ENCODE data around the gene SOCS1. TPM values are rescaled to one million over a fixed set of nuclear protein-coding genes. Genes with fewer than 3 reads are reported as not detected.
"Not testable (repeated sequence)": the region's sequence is repeated elsewhere in the genome, so short reads cannot be mapped to it uniquely, and the experiment has no call there.

Gene SOCS1
- total RNA-seq, 1 donor: 1.1 TPM

- Histone ChIP-seq H3K4me2 (ENCODE audit: insufficient read depth, low read length) (no peak overlapping the region), H2AFZ (ENCODE audit: low read length) (no peak overlapping the region), H3K4me1 (ENCODE audit: insufficient read depth, low read length) (peaks cover 10% of the 10 kb centered on the region), H3K36me3 (ENCODE audit: insufficient read depth, low read length) (no peaks in the 10 kb centered on the region), H3K4me3 (ENCODE audit: insufficient read depth, low read length) (no peak overlapping the region), H3K79me2 (ENCODE audit: insufficient read depth, low read length) (no peaks in the 10 kb centered on the region), H3K27me3 (ENCODE audit: insufficient read depth, low read length) (peaks cover 13% of the 10 kb centered on the region), H3K27ac (ENCODE audit: low read depth, low read length) (no peak overlapping the region), H3K9me3 (ENCODE audit: low read depth, low read length) (no peaks in the 10 kb centered on the region), H4K20me1 (ENCODE audit: insufficient read depth, low read length) (no peaks in the 10 kb centered on the region)
- no peak for DNase-seq (ENCODE audit: insufficient read length, low spot score, missing footprints)
- no peak for TF ChIP-seq CTCF (IDR thresholded peaks at IDR 0.05; ENCODE audit: extremely low read depth, low read depth, low read length)
Observed at GRCh38 chr16:11295672-11296071, 39.7 kb upstream of the SOCS1 start.

GRCh38 chr16:11292076-11292748 is 36.2 kb upstream of the SOCS1 start:
- Histone ChIP-seq H3K4me3 (ENCODE audit: insufficient read depth, low read length) (no peak overlapping the region), H3K9me3 (ENCODE audit: low read depth, low read length) (no peaks in the 10 kb centered on the region), H3K4me2 (ENCODE audit: insufficient read depth, low read length) (no peak overlapping the region), H2AFZ (ENCODE audit: low read length) (no peak overlapping the region), H3K27ac (ENCODE audit: low read depth, low read length) (no peak overlapping the region), H4K20me1 (ENCODE audit: insufficient read depth, low read length) (no peaks in the 10 kb centered on the region), H3K4me1 (ENCODE audit: insufficient read depth, low read length) (peaks cover 7% of the 10 kb centered on the region), H3K27me3 (ENCODE audit: insufficient read depth, low read length) (peaks cover 24% of the 10 kb centered on the region), H3K36me3 (ENCODE audit: insufficient read depth, low read length) (no peaks in the 10 kb centered on the region), H3K79me2 (ENCODE audit: insufficient read depth, low read length) (no peaks in the 10 kb centered on the region)
- peak; percentile 54 for DNase-seq (ENCODE audit: insufficient read length, low spot score, missing footprints)
- no peak for TF ChIP-seq CTCF (IDR thresholded peaks at IDR 0.05; ENCODE audit: extremely low read depth, low read depth, low read length)

- no peaks in the 10 kb centered on the region for H3K79me2 ChIP-seq (ENCODE audit: insufficient read depth, low read length)
- no peak overlapping the region for H3K4me2 ChIP-seq (ENCODE audit: insufficient read depth, low read length)
- H3K36me3 ChIP-seq (ENCODE audit: insufficient read depth, low read length): no peaks in the 10 kb centered on the region
- H3K27ac ChIP-seq (ENCODE audit: low read depth, low read length): no peak overlapping the region
- no peak overlapping the region for H3K4me3 ChIP-seq (ENCODE audit: insufficient read depth, low read length)
- no peak overlapping the region for H2AFZ ChIP-seq (ENCODE audit: low read length)
- no peaks in the 10 kb centered on the region for H3K4me1 ChIP-seq (ENCODE audit: insufficient read depth, low read length)
- peak; percentile 22 for DNase-seq (ENCODE audit: insufficient read length, low spot score, missing footprints)
- H3K27me3 ChIP-seq (ENCODE audit: insufficient read depth, low read length): peaks cover 24% of the 10 kb centered on the region
- TF ChIP-seq CTCF (IDR thresholded peaks at IDR 0.05; ENCODE audit: extremely low read depth, low read depth, low read length): no peak
- no peaks in the 10 kb centered on the region for H4K20me1 ChIP-seq (ENCODE audit: insufficient read depth, low read length)
- H3K9me3 ChIP-seq (ENCODE audit: low read depth, low read length): no peaks in the 10 kb centered on the region
Observed at GRCh38 chr16:11291091-11291703, 35.2 kb upstream of the SOCS1 start.

GRCh38 chr16:11290102-11290893 is 34.3 kb upstream of the SOCS1 start:
- H3K27me3 ChIP-seq (ENCODE audit: insufficient read depth, low read length): peaks cover 24% of the 10 kb centered on the region
- no peak overlapping the region for H2AFZ ChIP-seq (ENCODE audit: low read length)
- H3K4me2 ChIP-seq (ENCODE audit: insufficient read depth, low read length): no peak overlapping the region
- no peaks in the 10 kb centered on the region for H3K9me3 ChIP-seq (ENCODE audit: low read depth, low read length)
- no peak overlapping the region for H3K27ac ChIP-seq (ENCODE audit: low read depth, low read length)
- no peaks in the 10 kb centered on the region for H3K79me2 ChIP-seq (ENCODE audit: insufficient read depth, low read length)
- H4K20me1 ChIP-seq (ENCODE audit: insufficient read depth, low read length): no peaks in the 10 kb centered on the region
- no peak overlapping the region for H3K4me3 ChIP-seq (ENCODE audit: insufficient read depth, low read length)
- no peak for TF ChIP-seq CTCF (IDR thresholded peaks at IDR 0.05; ENCODE audit: extremely low read depth, low read depth, low read length)
- no peak for DNase-seq (ENCODE audit: insufficient read length, low spot score, missing footprints)
- no peaks in the 10 kb centered on the region for H3K36me3 ChIP-seq (ENCODE audit: insufficient read depth, low read length)
- no peaks in the 10 kb centered on the region for H3K4me1 ChIP-seq (ENCODE audit: insufficient read depth, low read length)

GRCh38 chr16:11289696-11290095 is 33.7 kb upstream of the SOCS1 start:
- H3K27me3 ChIP-seq (ENCODE audit: insufficient read depth, low read length): peaks cover 27% of the 10 kb centered on the region
- H3K79me2 ChIP-seq (ENCODE audit: insufficient read depth, low read length); H3K4me1 ChIP-seq (ENCODE audit: insufficient read depth, low read length); H3K4me3 ChIP-seq (ENCODE audit: insufficient read depth, low read length); H3K36me3 ChIP-seq (ENCODE audit: insufficient read depth, low read length); H4K20me1 ChIP-seq (ENCODE audit: insufficient read depth, low read length); H3K9me3 ChIP-seq (ENCODE audit: low read depth, low read length); H3K4me2 ChIP-seq (ENCODE audit: insufficient read depth, low read length); H2AFZ ChIP-seq (ENCODE audit: low read length); H3K27ac ChIP-seq (ENCODE audit: low read depth, low read length): not testable (repeated sequence)
- DNase-seq (ENCODE audit: insufficient read length, low spot score, missing footprints): peak; percentile 6
